Mesothelial cell of epicardium (in vitro differentiated cells): ENCODE measurements around the gene PTPRN2. TPM values are rescaled to one million over a fixed set of nuclear protein-coding genes. Genes with fewer than 3 reads are reported as not detected.

Experiments
- DNase-seq, 2 experiments: peaks; one replicate each; pipeline ENCODE4 v3.0.0; 2021; ENCODE audit warnings: low spot score in 2 of 2; ENCODE audit not compliant: unreplicated experiment in 2 of 2
- H3K27ac Mint-ChIP-seq: 2 replicates; pipeline ENCODE4 v1.8.0; 2021; ENCODE audit warnings: mixed read lengths
- H3K27me3 Mint-ChIP-seq: 2 replicates; pipeline ENCODE4 v1.8.0; 2021; ENCODE audit warnings: low read depth, mixed read lengths
- H3K36me3 Mint-ChIP-seq: 2 replicates; pipeline ENCODE4 v1.8.0; 2021; ENCODE audit warnings: mixed read lengths
- H3K4me1 Mint-ChIP-seq: 2 replicates; pipeline ENCODE4 v1.8.0; 2021; ENCODE audit warnings: mixed read lengths
- H3K4me3 Mint-ChIP-seq: 2 replicates; pipeline ENCODE4 v1.8.0; 2021; ENCODE audit warnings: mild to moderate bottlenecking, moderate library complexity, mixed read lengths
- H3K9me3 Mint-ChIP-seq: 2 replicates; pipeline ENCODE4 v1.8.0; 2021; ENCODE audit warnings: mixed read lengths
- total RNA-seq: library from RNA; stranded (reverse); gene quantifications from 3 replicates; pipeline ENCODE4 v1.2.1, GENCODE V29; 2021
- TF ChIP-seq, protein P1 (sequence below): fragments of 200-600 bp; sonication (generic); IDR thresholded peaks from one replicate; pipeline ENCODE4 v1.5.0; 2021; ENCODE audit warnings: antibody characterized with exemption; ENCODE audit not compliant: unreplicated experiment

PTPRN2 gene
- total RNA-seq, 1 donor from 2014 or later: 2.2 TPM

DNA sequence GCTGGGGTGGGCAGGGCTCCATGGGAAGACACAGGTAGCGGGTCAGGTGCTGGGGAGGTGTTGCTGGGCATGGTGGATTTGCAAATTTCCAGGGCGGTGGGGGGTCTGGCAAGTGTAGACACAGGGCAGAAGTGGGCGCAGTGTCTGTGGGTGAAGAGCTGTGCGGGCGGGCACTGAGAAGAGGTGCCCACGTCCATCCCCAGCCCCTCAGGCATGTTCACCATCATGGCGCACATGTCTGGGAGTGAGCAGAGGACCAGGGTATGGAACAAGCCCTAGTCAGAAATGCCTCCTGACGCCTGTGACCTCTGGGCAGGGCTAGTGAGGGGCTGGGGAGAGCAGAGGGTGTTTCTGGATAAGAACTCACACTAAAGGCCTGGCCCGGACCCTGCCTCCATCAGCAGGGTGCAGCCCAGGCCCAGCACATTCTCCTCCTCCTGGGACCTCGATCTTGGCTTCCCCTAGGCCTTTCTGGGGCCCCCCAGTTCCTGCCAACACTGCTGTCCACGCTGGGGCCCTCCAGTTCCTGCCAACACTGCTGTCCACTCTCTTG lies 612.9 kb downstream of the PTPRN2 start:
- no peak overlapping the region for H3K4me3 Mint-ChIP-seq

DNA sequence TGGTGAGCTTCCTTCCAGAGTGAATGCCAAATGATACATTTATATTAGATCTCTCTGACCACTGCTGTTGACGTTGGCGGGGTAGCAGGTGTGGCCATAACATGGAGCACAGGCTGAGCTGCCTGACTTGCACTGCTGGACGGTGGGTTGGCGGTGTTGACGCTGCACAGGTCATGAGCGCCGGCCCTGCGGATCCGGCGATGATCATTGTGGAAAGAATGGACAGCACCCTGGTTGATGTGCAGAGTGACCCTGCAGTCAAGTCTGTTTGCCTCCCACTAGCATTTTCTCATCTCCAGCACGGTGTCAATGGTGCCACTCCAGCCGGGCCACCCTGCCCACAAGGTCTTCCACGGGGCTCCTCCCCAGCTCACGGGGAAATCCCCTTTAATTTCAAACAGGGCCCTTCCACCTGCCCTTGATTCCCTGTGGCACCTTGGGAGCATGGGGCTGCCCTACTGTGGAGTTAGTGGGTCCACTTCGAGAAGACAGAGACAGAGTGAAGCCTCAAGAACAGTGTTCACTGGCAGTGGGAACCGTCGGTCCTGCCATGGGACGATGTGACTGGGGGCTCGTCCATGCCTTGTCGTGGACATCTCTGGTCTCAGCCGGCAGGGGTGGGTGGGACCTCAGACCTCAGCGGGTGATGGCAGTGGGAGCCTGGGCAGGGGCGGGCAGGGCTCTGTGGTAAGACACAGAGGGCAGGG lies 613.5 kb downstream of the PTPRN2 start:
- no peaks in the 10 kb centered on the region for H3K36me3 Mint-ChIP-seq
- H3K4me1 Mint-ChIP-seq: no peaks in the 10 kb centered on the region
- H3K27me3 Mint-ChIP-seq: no peaks in the 10 kb centered on the region
- TF ChIP-seq, protein P1, sequence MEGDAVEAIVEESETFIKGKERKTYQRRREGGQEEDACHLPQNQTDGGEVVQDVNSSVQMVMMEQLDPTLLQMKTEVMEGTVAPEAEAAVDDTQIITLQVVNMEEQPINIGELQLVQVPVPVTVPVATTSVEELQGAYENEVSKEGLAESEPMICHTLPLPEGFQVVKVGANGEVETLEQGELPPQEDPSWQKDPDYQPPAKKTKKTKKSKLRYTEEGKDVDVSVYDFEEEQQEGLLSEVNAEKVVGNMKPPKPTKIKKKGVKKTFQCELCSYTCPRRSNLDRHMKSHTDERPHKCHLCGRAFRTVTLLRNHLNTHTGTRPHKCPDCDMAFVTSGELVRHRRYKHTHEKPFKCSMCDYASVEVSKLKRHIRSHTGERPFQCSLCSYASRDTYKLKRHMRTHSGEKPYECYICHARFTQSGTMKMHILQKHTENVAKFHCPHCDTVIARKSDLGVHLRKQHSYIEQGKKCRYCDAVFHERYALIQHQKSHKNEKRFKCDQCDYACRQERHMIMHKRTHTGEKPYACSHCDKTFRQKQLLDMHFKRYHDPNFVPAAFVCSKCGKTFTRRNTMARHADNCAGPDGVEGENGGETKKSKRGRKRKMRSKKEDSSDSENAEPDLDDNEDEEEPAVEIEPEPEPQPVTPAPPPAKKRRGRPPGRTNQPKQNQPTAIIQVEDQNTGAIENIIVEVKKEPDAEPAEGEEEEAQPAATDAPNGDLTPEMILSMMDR: no peak
- H3K9me3 Mint-ChIP-seq: peaks cover 26% of the 10 kb centered on the region
- H3K27ac Mint-ChIP-seq: no peak overlapping the region
- no peak overlapping the region for H3K4me3 Mint-ChIP-seq
- no peak for DNase-seq

More for the DNA sequence above, 612.9 kb downstream of the PTPRN2 start:
- Mint-ChIP-seq H3K27ac (no peak overlapping the region), H3K27me3 (no peaks in the 10 kb centered on the region), H3K4me1 (no peaks in the 10 kb centered on the region), H3K36me3 (no peaks in the 10 kb centered on the region), H3K9me3 (peaks cover 26% of the 10 kb centered on the region)
- TF ChIP-seq, protein P1: no peak
- no peak for DNase-seq

DNA sequence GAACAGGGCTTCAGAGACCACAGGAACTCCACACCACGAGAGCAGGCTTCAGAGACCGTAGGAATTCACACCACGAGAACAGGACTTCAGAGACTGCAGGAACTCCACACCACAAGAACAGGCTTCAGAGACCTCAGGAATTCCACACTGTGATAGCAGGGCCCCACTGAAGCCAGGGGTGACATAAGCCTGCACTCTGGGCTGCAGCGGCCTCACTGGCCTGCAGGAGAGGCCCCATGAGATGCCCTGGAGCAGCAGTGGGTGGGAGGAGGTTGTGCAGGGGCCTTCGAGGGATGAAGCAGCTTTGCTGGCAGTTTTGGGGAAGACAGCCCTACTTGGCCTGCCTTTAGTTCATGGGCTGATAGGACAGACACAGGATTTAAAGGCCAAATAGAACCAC lies 614.7 kb downstream of the PTPRN2 start:
- no peaks in the 10 kb centered on the region for H3K4me1 Mint-ChIP-seq
- H3K4me3 Mint-ChIP-seq: no peak overlapping the region
- peaks cover 30% of the 10 kb centered on the region for H3K9me3 Mint-ChIP-seq
- H3K36me3 Mint-ChIP-seq: no peaks in the 10 kb centered on the region
- H3K27me3 Mint-ChIP-seq: no peaks in the 10 kb centered on the region
- TF ChIP-seq, protein P1: no peak
- H3K27ac Mint-ChIP-seq: no peak overlapping the region
- DNase-seq: no peak

DNA sequence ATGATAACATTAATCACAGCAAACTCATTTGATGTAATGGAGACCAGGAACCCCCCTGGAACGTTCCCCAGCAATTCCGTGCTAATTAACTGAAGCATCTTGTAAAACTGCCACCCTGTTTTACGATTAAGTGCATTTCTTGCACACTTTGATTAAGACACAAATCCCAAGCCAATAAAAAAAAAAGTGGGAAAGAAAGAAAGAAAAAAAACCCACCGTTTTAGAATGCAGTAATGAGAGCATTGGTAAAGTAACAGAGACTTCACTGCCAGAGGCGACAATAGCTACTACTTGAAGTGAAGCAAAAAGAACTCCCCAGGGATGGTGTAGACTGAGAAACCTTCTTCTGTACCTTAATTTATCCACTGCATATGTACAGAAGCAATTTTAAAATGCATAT lies 616.1 kb downstream of the PTPRN2 start:
- H3K27ac Mint-ChIP-seq: no peak overlapping the region
- H3K27me3 Mint-ChIP-seq: no peaks in the 10 kb centered on the region
- TF ChIP-seq, protein P1: no peak
- H3K4me1 Mint-ChIP-seq: no peaks in the 10 kb centered on the region
- H3K4me3 Mint-ChIP-seq: no peak overlapping the region
- no peak for DNase-seq
- H3K9me3 Mint-ChIP-seq: peaks cover 30% of the 10 kb centered on the region
- H3K36me3 Mint-ChIP-seq: no peaks in the 10 kb centered on the region

DNA sequence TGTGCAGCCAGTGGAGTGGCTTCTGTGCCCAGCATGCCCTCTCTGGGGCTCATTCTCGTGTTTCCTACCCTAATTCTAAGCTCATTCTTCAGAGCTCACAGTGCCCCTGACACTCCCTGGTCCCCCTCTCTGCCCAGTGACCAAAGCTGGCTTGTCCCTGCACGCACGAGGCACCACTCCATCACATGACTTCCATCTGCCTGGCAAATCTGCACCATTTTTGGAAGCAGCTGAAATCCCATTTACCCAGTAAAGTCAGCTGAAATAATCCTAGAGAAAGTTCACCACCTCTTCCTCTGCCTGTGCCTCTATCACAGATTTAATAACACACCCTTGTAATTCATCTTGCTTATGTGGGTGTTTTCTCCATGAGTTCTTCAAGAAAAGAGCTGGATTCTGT lies 616.9 kb downstream of the PTPRN2 start:
- DNase-seq: no peak
- TF ChIP-seq, protein P1: no peak
- no peaks in the 10 kb centered on the region for H3K27me3 Mint-ChIP-seq

More for the DNA sequence above, 616.9 kb downstream of the PTPRN2 start:
- no peak overlapping the region for H3K4me3 Mint-ChIP-seq
- H3K27ac Mint-ChIP-seq: no peak overlapping the region
- H3K9me3 Mint-ChIP-seq: peaks cover 30% of the 10 kb centered on the region
- H3K4me1 Mint-ChIP-seq: no peaks in the 10 kb centered on the region
- no peaks in the 10 kb centered on the region for H3K36me3 Mint-ChIP-seq
